ENCODE results near the gene RAB37.

Gene RAB37, protein sequence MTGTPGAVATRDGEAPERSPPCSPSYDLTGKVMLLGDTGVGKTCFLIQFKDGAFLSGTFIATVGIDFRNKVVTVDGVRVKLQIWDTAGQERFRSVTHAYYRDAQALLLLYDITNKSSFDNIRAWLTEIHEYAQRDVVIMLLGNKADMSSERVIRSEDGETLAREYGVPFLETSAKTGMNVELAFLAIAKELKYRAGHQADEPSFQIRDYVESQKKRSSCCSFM

DNA sequence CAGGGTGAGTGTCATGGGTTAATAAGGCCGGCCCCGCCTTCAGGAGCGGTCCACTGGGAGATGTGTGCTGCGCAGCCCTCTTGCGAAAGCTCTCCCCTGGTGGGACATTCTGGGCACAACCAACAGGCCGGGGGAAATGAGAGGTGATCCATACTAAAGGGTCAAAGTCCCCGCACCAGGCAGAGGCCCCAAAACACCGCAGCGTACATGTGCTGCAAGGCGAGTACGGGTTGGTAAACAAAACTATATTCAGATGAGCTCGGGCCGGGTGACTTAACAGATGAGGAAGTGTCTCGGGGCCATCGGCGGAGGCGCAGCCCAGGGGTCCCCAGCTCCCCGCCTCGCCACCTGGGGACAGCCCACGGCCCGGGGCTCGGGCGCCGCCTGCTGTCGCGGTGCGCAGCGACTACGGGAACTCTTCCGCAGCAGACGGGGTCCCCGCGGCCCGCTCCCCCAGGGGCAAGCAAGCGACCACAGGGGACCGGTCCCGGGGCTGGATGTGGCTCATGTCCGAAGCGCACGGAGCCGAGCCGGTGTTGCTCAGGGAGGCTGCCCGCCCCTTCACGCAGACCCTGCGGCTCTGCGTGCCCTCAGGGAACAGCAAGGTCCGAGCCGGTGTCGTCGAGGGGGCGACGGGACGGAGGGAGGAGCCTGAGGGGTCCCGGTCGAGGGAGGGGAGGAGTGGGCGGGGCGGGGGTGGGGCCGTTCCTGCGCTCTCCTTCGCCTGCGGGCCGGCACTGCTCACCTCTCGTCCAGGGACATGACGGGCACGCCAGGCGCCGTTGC lies at the start of gene RAB37:
RAB37 (plus strand) TSS at position 744 of the 786 bp plus-strand sequence; CDS start at position 761, 17 bp downstream.
- DNase-seq = no peak

DNA sequence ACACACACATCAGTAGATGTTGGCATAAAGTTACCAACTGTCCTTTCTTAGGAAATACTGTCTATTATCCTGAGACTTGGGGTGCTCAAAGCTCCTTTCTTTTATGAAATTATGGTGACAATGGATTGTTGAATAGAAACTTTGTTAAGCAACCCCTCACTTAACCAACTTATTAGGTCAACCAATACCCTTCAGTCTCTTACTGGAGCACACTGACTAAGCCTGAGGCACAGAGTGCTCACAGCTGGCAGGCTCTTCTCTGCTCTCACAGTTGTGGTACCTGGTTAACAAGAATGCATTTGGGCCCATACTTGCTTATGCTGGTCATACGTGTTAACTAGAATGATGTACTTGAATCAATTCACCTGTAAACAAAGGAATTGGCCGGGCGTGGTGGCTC lies 49.2 kb upstream of the RAB37 start:
- no peak for DNase-seq

DNA sequence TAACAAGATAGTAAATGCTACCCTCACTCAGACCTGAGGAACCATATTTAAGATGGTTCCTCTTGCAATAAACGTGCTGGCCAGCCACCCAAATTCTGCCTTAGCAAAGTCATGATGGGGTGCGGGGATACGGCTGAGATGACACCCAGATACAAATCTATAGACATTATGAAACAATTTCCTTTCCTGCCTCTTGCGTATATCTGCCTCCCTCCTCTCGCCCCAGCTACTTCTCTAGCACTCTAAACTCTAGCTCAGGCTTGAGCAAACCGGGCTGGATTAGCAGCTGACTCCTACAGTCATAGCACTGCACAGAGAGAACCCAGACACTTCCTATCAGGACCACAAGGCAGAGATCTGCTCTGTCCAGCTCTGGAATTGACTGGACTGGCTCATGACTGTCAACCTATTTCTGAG lies 46.6 kb upstream of the RAB37 start:
- no peak for DNase-seq

DNA sequence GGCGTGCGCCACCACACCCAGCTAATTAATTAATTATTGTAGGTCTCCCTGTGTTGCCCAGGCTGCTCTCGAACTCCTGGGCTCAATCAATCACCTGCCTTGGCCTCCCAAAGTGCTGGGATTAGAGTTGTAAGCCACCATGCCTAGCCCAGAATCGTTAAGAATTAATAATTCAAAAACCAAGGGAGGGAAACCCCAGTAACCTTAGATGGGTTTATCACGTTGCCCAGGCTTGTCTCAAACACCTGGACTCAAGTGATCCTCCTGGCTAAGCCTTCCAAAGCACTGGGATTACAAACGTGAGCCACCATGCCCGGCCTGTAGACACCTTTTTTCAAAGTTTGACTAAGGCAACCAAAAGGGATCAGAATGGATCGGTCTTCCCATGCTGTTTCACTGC lies 45.9 kb upstream of the RAB37 start:
- DNase-seq = no peak

DNA sequence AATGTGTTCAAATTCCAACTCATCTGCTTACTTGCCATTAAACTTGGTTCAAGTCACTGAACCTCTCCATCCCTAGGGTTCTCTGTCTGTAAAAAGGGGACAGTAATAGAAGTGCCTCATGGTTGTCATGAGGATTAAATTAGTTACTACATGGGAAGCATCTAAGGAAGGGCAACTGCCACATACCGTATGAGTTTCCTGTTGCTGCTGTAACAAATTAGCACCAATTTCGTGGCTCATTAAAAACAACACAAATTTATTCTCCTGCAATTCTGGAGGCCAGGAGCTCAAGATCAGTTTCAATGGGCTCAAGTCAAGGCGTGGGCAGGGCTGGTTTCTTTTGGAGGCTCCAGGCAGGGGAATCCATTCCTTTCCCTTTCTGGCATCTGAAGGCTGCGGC lies 43.0 kb upstream of the RAB37 start:
- no peak for DNase-seq

DNA sequence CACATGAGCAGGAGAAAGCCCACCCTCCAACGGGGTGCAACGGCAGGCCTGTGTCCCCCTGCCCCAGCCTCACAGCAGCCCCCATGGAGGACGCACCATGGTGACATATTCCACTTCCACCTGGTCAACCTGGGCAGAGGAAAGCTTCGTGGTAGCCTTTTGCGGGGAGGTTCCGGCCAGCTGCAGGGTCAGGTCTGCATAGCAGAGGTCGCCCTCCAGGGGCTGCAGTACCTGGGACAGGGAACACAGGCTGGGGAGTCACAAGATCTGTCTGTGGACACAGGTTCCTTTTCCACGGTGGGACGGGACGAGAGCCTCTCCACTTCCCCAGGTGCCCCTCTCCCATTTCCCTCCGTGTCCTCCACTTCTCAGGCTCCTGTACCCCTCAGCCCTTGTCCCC lies 41.4 kb upstream of the RAB37 start:
- DNase-seq = no peak

DNA sequence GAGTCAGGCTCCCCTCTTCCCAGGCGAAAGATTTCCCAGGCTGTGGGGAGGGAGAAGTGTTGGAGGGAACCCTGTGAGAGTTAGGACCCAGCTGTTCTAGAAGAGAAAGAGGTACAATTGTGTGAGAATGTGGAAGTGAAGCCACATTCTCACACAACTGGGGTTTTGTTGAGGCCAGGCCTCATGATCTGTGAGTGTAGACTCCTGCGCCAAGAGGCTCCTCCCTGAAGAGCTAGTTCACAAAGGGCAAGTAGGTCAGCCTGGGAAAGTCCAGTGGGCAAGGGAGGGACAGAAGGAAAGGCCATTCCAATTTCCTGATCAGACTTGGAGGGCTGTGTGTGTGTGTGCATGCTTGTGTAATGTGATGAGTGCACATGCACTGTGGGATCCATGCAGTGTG lies 39.5 kb upstream of the RAB37 start:
- no peak for DNase-seq

DNA sequence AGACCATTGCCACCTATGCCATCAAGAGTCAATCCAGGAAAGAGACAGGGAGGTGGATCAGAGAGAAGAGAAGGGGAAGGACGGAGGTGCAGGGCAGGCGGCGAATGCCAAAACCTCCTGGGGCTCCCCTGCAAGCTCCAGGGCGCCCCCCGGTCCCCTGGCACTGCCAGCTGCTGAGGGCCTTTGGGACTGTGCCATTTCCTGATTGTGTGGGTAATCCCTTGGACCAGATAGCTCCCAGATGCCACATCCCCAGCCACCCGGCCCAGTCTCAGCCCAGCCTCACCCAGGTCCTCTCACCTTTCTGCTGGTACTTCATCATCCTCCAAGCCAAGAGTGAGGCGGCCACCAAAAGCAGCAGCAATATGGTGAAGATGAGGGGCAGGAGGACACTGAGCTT lies 39.0 kb upstream of the RAB37 start:
- DNase-seq = no peak

DNA sequence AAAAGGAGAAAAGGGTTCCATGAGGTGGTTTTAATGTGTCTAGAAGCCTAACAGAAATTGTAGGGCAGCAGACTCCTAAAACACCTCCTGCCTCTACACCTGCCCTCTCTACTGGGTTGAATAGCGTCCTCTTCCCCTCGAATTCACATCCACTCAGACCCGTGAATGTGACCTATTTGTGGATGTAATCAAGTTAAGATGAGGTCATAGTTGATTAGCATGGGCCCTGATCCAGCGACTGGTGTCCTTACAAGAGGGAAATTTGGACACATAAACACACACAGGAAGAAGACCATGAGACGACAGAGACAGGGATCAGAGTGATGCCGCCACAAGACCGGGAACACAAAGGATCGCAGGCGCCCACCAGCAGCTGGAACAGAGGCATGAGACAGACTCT lies 37.8 kb upstream of the RAB37 start:
- no peak for DNase-seq

DNA sequence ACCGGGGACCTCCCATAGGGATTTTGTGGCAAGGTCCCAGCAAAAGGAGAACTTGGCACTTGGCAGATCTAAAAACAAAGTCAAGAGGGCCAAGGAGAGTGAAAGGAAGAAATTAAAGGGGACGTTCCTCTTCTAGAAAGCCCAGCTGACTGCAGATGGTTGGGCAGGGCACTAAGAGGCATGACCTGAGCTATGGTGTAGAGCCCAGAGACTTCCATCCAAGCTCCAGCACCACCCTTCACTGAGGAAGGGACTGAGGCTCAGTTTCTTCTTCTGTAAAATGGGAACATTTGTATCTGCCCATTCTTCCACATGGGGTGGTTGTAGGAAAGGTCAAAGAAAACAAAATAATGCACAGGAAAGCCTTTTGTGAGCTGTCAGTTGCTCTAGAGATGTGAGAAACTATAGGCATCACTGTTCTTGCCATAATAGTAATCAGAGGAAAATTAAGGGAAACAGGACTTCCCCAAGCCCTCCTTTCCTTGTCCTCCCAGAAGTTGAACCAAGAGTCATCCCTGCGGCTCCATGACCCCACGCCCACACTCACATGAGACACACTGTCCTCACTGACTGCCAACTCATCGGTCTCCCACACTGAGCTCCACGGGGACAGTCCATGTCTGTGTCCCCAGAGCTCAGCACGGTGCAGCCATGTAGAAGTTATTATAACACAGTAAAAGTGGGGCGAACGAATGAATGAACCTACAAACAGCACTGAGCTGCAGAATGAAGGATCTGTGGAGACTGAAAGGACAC lies 34.8 kb upstream of the RAB37 start:
- no peak for DNase-seq

DNA sequence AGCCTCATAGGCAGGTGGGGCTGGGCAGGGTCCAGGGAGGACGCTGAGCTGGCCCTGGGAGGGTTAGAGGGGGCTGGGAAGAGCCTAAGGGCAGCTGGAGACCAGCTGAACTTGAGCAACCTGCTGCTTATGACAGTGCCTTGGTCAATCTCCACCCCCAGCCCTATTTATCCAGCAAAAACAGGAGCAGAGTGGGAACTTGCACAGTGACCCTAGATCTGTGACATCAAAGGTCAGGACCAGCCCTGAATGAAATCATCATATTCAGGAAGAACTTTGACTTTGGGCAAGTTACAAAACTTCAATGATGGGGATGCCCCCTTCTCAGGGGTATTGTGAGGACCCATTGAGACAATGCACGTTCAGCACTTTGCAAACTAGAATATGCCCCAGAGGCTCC lies 33.7 kb upstream of the RAB37 start:
- no peak for DNase-seq

DNA sequence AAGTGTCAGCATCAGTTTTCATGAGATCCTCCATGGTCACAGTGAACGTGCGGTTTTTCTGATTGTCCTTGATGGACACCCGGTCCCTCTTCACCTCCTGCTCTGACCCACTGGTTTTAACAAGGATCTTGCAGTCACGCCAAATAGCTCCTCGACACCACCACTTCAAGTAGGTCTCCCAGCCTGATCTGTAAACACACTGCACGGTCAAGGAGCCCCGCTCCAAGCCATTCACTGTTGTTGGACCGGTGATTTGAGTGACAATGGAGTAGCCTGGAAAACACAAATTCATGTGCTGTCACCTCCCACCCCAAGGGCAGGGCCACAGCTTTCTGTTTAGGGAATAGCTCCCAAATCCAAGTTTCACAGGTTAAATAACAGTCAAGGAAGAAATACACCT lies 32.5 kb upstream of the RAB37 start:
- no peak for DNase-seq

DNA sequence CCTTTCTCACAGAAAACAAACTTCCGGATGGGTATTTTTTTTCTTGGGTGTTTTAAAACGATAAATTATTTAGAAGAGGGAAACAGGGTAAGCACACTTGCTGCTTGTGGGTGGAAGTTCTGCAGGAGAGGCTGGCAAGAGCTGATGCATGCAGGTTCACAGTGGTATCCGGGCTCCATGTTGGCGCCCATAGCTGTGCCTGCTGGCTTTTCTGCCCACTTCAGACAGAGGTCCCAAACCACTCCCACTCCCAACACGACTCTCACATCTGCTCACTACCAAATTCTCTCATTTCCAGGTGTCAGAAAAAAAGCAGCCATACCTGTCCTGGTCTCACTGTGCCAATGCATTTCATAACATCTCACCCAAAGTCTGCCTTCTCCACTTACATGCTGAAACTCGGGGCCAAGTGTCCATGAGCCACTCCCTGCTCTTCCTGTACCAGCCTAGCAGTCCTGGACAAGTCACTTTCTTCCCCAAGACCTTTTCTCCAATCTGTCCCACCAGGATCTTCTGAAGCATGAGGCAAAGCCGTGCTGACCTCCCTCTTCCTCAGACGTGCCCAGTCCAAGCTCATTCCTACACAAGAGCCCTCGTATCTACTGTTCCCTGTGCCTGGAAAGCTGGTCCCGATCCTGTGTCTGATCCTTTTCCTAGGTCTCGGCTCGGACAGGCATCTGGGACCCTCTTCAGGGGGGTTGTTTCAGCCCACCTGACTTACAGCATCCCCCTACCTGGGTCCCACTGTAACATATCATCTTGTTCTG lies 25.8 kb upstream of the RAB37 start:
- DNase-seq = no peak

DNA sequence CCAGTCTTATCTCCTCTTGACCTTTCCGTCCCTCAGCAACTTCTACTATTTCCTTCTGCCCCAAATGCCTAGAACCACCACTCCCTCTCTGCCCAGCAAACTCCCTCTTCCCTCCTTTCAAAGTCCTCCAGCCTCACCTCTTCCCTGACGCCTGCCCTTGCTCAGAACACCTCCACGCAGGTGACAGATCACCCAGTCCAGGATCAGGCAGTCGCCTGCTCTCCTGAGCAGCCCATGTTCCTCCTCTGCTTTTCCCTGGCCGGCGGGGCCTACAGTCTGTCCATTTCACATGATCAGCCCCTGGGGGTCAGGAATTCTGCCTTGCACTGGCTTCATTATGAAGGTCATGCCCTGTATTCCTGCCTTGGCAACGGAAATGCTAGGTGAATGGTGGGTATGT lies 24.8 kb upstream of the RAB37 start:
- no peak for DNase-seq

DNA sequence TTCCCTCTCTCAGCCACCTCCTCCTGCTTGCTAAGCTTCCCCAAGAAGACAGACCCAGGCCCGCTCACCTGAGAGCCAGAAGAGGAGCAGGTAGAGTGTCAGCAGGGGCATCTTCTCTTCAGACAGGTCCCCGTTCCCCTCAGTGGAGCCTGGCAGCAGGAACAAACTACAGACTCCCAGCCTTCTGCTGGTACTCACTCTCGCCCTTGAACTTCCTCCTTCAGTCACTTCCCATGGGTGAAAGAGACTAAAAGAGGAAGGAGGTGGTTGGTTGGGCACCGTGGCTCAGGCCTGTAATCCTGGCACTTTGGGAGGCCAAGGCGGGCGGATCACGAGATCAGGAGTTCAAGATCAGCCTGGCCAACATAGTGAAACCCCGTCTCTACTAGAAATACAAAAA lies 24.3 kb upstream of the RAB37 start, which contains the start of gene CD300LF:
CD300LF (minus strand) TSS at position 168 of the 400 bp plus-strand sequence; CDS start at position 111, 57 bp downstream.
- DNase-seq = no peak

DNA sequence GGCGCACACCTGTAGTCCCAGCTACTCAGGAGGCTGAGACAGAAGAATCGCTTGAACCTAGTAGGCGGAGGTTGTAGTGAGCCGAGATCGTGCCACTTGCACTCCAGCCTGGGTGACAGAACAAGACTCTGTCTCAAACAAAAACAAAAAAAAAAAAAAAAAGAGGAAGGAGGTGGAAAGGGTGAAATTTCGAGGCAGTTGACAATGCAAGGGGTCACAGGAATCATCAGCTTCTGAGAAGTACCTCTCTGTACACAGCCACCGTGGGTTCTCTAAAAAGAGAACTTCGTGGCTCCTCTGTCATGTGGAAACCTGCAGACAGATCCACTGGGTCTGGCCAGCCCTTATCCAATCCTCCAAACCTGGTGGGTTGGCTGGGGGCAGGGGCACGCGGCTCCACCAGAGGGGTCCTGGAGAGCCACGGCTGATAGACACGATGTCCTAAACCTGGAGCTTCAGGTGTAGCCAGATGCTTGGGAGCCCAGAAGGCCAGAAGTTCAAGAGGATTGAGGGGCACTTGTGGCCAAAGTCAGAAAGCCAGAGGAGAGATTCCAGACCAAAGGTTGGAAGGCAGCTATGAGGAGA lies 23.8 kb upstream of the RAB37 start:
- no peak for DNase-seq

DNA sequence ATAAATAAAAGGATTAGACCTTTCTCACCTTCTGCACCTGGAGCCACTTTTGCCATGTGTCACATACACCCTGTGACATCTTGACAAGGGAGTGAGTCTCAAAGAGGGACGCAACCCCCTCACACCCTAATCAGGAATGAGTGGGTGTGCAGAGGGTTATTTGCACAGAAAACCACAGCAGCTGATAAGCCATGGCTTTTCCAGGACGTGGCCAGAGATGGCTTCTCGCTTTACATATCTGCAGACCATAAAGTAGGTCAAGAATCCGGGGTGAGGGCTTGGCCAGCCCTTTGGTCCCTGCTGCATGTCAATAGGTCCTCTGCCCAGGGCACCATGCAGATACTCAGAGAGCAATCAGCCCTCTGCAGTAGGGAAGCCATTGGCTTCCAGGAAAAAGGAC lies 21.9 kb upstream of the RAB37 start:
- DNase-seq = no peak

DNA sequence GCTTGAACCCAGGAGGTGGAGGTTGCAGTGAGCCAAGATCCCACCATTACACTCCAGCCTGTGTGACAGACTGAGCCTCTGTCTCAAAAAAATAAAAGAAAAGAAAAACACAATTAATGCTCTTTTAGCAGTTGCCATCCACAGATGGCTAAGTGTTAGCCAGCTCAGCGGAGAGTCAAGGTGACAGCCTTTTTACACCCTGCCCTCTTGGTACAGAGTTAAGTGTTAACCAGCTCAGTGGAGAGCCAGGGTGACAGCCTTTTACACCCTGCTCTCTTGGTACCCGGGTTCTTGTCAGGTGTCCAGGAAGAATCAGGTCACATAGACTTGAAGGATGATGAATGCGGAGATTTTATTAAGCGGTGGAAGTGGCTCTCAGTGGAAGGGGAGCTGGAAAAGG lies 16.6 kb upstream of the RAB37 start:
- no peak for DNase-seq

DNA sequence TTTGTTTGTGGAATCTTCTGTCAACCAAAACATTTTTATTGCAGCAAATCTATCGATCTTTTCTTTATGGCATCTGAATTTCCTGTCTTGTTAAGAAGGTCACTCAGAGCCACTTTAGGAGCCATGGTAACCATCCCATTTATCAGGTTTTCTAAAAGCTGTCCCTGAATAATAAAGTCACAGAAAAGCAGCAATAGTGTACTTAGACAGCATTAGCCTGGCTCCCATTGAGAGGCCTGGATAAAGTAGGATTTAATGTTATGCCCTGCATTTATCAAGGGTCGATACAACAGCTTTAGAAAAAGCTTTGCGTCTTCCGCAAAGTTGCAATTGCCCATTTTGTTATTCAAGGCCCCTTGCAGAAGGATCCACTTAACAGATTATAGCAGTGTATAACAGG lies 14.3 kb upstream of the RAB37 start:
- no peak for DNase-seq

DNA sequence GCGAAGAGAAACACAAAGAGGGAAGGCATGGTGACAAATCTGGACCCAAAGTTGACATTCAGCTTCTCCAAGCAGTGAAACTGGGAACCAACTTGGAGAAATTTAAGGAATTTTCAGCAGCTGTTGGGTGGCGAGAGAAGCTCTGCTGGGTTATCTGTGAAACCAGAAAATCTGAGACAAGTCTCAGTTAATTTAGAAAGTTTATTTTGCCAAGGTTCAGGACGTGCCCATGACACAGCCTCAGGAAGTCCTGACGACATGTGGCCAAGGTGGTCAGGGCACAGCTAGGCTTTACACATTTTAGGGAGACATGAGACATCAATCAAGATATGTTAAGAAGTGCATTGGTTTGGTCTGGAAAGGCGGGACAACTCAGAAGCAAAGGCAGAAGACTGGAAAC lies 13.2 kb upstream of the RAB37 start:
- no peak for DNase-seq

DNA sequence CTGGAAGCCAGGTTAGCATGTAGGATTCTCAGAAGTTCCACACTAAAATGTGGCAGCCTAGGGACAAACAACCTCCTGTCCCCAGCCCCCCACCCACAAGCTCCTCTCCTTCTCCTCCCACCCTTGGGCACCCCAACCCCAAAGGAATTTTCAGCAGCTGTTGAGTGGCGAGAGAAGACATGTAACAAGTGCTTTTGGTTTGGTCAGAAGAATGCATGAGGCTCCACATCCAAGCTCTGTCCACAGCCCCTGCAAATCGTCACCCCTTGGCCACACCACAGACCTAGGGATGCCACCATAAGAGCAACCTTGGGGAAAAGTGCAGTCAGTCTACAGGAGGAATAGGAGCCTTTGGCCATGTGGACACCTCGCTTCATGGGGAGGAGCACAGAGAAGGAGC lies 11.9 kb upstream of the RAB37 start:
- no peak for DNase-seq

DNA sequence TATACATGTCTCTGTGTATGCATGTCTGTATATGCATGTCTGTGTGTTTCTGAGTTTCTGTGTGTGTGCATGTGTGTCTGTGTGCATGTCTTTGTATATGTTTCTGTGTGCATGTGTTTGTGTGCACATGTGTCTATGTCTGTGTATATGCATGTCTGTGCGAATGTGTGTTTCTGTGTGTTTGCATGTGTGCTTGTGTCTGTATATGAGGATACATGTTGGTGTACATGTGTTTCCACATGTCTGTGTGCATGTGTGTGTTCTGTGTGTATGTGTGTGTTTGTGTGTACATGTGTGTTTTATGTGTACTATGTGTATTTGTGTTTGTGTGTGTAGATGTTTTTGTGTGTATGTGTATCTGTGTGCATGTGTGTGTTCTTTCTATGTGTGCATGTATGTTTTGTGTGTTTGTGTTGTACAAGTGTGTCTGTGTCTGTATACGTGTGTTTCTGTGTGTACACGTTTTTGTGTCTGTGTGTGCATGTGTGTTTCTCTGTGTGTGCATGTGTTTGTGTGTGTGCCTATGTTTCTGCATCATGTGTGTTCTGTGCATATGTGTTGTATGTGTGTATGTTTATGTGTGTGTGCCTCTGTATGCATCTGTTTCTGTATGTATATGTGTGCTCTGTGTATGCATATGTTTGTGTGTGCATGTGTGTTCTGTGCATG lies 8.9 kb upstream of the RAB37 start:
- DNase-seq = no peak

Measured in 8988T (cell line).